DND-41 (cell line): ENCODE results near the gene CCDC148.

ENCODE experiments used
- CTCF ChIP-seq: IDR thresholded peaks from 2 replicates; pipeline ENCODE4 v1.5.1; 2012; ENCODE audit warnings: borderline replicate concordance, low read length, moderate library complexity, mild to moderate bottlenecking; ENCODE audit not compliant: poor library complexity, severe bottlenecking; ENCODE audit errors: extremely low read depth
- EZH2 ChIP-seq: IDR thresholded peaks from 3 replicates; pipeline ENCODE4 v1.6.1; 2012; ENCODE audit warnings: borderline replicate concordance, low read depth, mild to moderate bottlenecking, moderate library complexity, low read length, inconsistent platforms; ENCODE audit not compliant: severe bottlenecking

DNA sequence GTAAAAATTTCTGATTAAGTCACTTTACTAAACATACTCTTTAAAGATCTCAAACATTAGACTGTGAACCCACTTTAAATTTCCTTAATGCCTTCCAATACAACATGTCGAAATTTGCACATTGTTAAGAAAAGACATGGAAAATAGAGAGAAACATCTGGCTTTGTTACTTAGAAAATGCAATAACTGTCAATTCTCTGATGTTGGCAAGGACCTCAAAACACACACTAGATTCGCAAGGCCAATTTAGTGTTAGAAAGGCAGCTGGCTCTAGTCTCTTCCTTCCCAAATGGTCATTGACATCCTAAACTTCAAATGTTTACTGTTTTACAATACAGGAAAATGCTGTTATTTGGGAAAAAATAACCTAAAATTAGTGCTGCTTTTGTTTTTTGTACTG lies 244.3 kb downstream of the CCDC148 start:
- TF ChIP-seq CTCF (no peak), EZH2 (no peak)
